Right lobe of liver (tissue), 6 donors: ENCODE measurements around the gene PEX16. TPM values are rescaled to one million over a fixed set of nuclear protein-coding genes. Genes with fewer than 3 reads are reported as not detected.

Experiments
- ATAC-seq, 4 donors: fragments of 200-7000 bp; cut with Tn5 transposase; one replicate each; pipeline ENCODE4 v1.9.1; 2020; ENCODE audit warnings: mild to moderate bottlenecking in 4 of 4, moderate library complexity in 4 of 4
- DNase-seq, 3 donors: peaks; one replicate each; pipeline ENCODE4 v3.0.0-alpha.2; 2020
- H3K27ac ChIP-seq, 3 donors: fragments of 200-600 bp; one replicate each; pipeline ENCODE4 v1.8.0; 2022
- H3K27me3 ChIP-seq, 2 donors: fragments of 200-600 bp; one replicate each; pipeline ENCODE4 v1.8.0; 2022
- H3K36me3 ChIP-seq, 4 donors: fragments of 200-600 bp; sonication (generic) in 1 of 4; one replicate each; pipeline versions ENCODE4 v1.5.1 to v1.8.0; 2017 to 2022; ENCODE audit warnings: control low read depth in 1 of 4
- H3K4me1 ChIP-seq, 4 donors: fragments of 200-600 bp; sonication (generic) in 1 of 4; one replicate each; pipeline versions ENCODE4 v1.5.1 to v1.8.0; 2017 to 2022; ENCODE audit warnings: control low read depth in 1 of 4
- H3K4me3 ChIP-seq, 3 donors: fragments of 200-600 bp; one replicate each; pipeline ENCODE4 v1.8.0; 2022
- H3K9me3 ChIP-seq, 4 donors: fragments of 200-600 bp; sonication (generic) in 1 of 4; one replicate each; pipeline versions ENCODE4 v1.5.1 to v1.8.0; 2017 to 2022; ENCODE audit warnings: control low read depth in 1 of 4
- CTCF ChIP-seq, 4 donors: fragments of 200-600 bp in 3 of 4; fragments of 450-650 bp in 1 of 4; IDR thresholded peaks; one replicate each; pipeline versions ENCODE4 v1.5.1 to v1.8.0; 2016 to 2022; ENCODE audit warnings: antibody characterized with exemption in 4 of 4, mild to moderate bottlenecking in 2 of 4
- POLR2A ChIP-seq: fragments of 450-650 bp; IDR thresholded peaks from one replicate; pipeline ENCODE4 v1.6.1; 2017; ENCODE audit warnings: antibody characterized with exemption, mild to moderate bottlenecking
- WGBS: methylation state at CpG from one replicate; pipeline ENCODE4 v1.1.6; 2018; ENCODE audit warnings: low coverage, low lambda C conversion rate; ENCODE audit not compliant: insufficient coverage; ENCODE audit errors: missing lambda C conversion rate; 5-methylcytosine and 5-hydroxymethylcytosine counted together
- intact Hi-C, 2 donors: fragments of 100-400 bp; cut with DNase I; formaldehyde crosslinking; loops; one replicate each; pipeline versions ENCODE4 v1.11.2 to v1.14.1; 2022
- total RNA-seq, 6 experiments: library from RNA; depleted of rRNA in 2 of 6; stranded (reverse); fragments of >200 nt in 2 of 6; fragmentation: NEBNext Ultra II Directional in 3 of 6; extraction: Animal tissue kit (Norgen Biotek cat#: 25700) in 3 of 6; gene quantifications; one replicate each; pipeline versions ENCODE4 v1.1.0 to v1.2.4, GENCODE V29; 2016 to 2023
- donor health status: DM: no; HTN: yes; CAD: no.
- donor health status: DM: no; HTN: no; CAD: no.
- donor health status: DM: no; HTN: no; CAD: no.
- donor health status: DM: no; HTN: yes; CAD: no.
- donor health status: DM: no; HTN: yes; CAD: no.

Gene PEX16
- total RNA-seq, 6 experiments from 2014 or later = 17.9 to 36.7 (median 32.4) TPM

- TF ChIP-seq POLR2A (no peak), CTCF (IDR thresholded peaks at IDR 0.05) (no peak)
- Histone ChIP-seq H3K4me3 (no peak overlapping the region), H3K9me3 (no peaks in the 10 kb centered on the region), H3K36me3 (peaks cover 5 to 100% (median 69%) of the 10 kb centered on the region in 4 donors), H3K27me3 (no peaks in the 10 kb centered on the region), H3K4me1 (no peaks in the 10 kb centered on the region), H3K27ac (no peak overlapping the region)
- no CpG with 5 or more reads among the region's 12 CpGs for WGBS
- intact Hi-C loops = no loop called here
- no peak for DNase-seq
- ATAC-seq = no peak
These were observed 48.1 kb downstream of the PEX16 start for GRCh38 chr11:45869551-45869950.

GRCh38 chr11:45864041-45864440, 53.6 kb downstream of the PEX16 start:
- peaks cover 0 to 13% (median 4%) of the 10 kb centered on the region in 4 donors for H3K4me1 ChIP-seq
- no peak overlapping the region for H3K27ac ChIP-seq
- TF ChIP-seq CTCF (IDR thresholded peaks at IDR 0.05) = no peak
- TF ChIP-seq POLR2A = no peak
- peaks cover 5 to 90% (median 65%) of the 10 kb centered on the region in 4 donors for H3K36me3 ChIP-seq
- ATAC-seq (no peak), DNase-seq (no peak)
- H3K9me3 ChIP-seq = no peaks in the 10 kb centered on the region
- intact Hi-C loops = no loop called here
- H3K4me3 ChIP-seq = no peak overlapping the region
- no peaks in the 10 kb centered on the region for H3K27me3 ChIP-seq

GRCh38 chr11:45860764-45861510, 56.7 kb downstream of the PEX16 start:
- ATAC-seq = no peak
- TF ChIP-seq CTCF (IDR thresholded peaks at IDR 0.05) (no peak), POLR2A (no peak)
- H3K36me3 ChIP-seq = peaks cover 5 to 85% (median 50%) of the 10 kb centered on the region in 4 donors
- no peak for DNase-seq
- H3K9me3 ChIP-seq = no peaks in the 10 kb centered on the region
- intact Hi-C loops = no loop called here
- peaks cover 0 to 44% (median 23%) of the 10 kb centered on the region in 4 donors for H3K4me1 ChIP-seq
- H3K4me3 ChIP-seq = no peak overlapping the region
- peak overlapping the region in 2 of 3 donors; percentile 52 to 69 for H3K27ac ChIP-seq
- WGBS = 68% methylated on average over 3 of the region's 10 CpGs
- no peaks in the 10 kb centered on the region for H3K27me3 ChIP-seq

DNA sequence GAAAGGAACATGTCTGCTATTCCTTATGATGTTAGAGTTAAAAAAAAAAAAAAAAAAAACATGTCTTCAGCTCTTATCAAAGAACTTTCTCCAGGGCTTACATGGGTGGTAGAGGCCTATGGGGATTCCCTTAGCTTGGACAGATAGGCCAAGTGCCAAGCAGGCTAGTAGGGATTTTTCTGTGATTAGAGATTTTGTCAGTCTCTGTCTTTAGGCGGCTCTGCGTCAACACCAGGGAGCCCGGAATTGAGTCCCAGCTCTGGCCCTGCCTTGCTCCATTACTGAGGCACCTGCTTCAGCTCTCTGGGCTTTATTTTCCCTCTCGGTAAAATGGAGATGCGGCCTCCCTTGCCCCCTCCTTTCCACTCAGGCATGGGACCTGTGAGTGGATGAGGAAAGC, 57.3 kb downstream of the PEX16 start:
- no peak overlapping the region for H3K4me3 ChIP-seq
- 89% methylated on average over 3 of the region's 5 CpGs for WGBS
- H3K4me1 ChIP-seq = peaks cover 0 to 49% (median 26%) of the 10 kb centered on the region in 4 donors
- H3K9me3 ChIP-seq = no peaks in the 10 kb centered on the region
- TF ChIP-seq POLR2A (no peak), CTCF (IDR thresholded peaks at IDR 0.05) (no peak)
- DNase-seq (no peak), ATAC-seq (peak in 1 of 4 donors; percentile 5)
- H3K27ac ChIP-seq = peak overlapping the region in 2 of 3 donors; percentile 52 to 69
- no peaks in the 10 kb centered on the region for H3K27me3 ChIP-seq
- H3K36me3 ChIP-seq = peaks cover 5 to 81% (median 47%) of the 10 kb centered on the region in 4 donors
- intact Hi-C loops = no loop called here

Other genes with a start within 250 kb of the PEX16 start
- 100 to 1,000 TPM in 3 of 6 experiments, 10 to 100 TPM in 3; 11.6 to 134 (median 83.9) TPM for gene SLC35C1, start 112.7 kb downstream of the PEX16 start, total RNA-seq
- 100 to 1,000 TPM in 1 of 6 experiments, 10 to 100 TPM in 5; 19.6 to 104 (median 31.5) TPM for gene CRY2, start 70.4 kb downstream of the PEX16 start, total RNA-seq
- 1 to 10 TPM; 1.7 to 6.2 (median 2.6) TPM for gene MAPK8IP1, start 32.2 kb downstream of the PEX16 start, total RNA-seq
- under 1 TPM in 3 of 6 experiments, not detected in 3; 0.40 to 0.90 (median 0.42) TPM for gene FREY1, start 10.6 kb downstream of the PEX16 start, total RNA-seq
- gene LARGE2, start 4.8 kb upstream of the PEX16 start, total RNA-seq = 1 to 10 TPM in 5 of 6 experiments, under 1 TPM in 1; 0.43 to 3.5 (median 2.4) TPM
- 10 to 100 TPM in 5 of 6 experiments, 1 to 10 TPM in 1; 9.2 to 17.1 (median 10.4) TPM for gene PHF21A, start 203.6 kb upstream of the PEX16 start, total RNA-seq